HG03103 (cell line): ENCODE data around the gene BPHL.
"Not testable (repeated sequence)": the region's sequence is repeated elsewhere in the genome, so short reads cannot be mapped to it uniquely, and the experiment has no call there.

Experiments
- ATAC-seq: cut with Tn5 transposase; IDR thresholded peaks from one replicate; pipeline ENCODE4 v1.9.1; 2021; ENCODE audit warnings: low read depth; ENCODE audit not compliant: unreplicated experiment

The BPHL gene

DNA sequence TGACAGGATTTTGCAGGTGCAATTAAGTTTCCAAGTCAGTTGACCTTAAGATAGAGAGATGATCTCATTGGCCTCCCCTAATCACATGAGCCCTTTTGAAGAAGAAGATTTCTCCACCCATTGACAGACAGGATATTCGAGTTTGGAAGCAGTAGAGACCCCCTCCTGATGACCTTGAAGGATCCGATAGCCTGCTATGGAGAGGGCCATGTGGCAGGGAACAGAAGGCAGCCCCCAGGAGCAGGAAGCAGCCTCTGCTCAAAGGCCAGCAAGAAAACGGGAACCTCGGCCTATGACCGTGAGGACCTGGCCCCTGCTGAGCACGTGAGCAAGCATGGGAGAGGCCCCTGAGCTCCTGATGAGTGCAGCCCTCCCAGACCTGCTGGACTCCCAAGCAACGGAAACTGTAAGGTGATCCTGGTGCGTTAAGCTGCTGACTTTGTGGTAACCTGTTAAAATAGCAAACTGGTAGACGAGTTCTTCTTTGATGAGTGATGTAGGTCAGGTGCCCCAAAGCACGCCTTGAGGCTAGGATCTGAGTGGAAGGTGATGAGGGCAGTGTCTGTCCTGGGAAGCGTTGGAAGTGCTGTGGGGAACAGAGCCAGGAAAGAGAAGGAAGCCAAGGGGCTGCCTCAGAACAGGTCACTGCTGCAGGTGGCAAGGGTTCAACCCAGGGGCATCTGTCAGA, 57.3 kb downstream of the BPHL start:
- no peak for ATAC-seq

DNA sequence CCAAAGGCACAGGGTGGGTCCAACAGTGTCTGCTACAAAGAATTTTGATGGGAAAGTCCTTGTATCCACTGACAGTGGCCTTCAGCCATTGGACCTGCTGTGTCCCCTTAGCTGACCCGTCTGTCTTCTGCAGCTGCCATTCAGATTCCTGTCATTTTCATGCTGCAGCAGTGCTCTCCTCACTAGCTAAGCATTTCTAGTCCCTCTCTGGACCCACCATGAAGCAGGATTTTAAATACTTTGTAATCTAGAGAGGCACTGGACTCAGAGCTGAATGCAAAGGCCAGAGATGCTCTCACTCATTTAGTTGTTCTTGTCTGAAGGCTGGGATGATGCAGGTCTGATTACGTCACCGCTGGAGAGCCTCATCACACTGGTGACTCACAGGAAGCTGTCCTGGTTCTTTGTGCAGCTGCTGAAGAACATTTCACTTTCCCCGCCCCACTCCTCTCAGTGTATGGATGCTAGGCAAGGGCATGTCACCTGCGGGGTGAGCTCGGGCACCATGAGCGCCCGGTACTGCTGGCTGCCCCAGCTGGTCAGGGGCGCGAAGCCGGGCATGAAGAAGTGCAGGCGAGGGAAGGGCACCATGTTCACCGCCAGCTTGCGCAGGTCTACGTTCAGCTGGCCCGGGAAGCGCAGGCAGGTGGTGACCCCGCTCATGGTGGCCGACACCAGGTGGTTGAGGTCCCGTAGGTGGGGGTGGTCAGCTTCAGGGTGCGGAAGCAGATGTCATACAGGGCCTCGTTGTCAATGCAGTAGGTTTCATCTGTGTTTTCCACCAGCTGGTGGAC, 58.2 kb downstream of the BPHL start:
- ATAC-seq = no peak

DNA sequence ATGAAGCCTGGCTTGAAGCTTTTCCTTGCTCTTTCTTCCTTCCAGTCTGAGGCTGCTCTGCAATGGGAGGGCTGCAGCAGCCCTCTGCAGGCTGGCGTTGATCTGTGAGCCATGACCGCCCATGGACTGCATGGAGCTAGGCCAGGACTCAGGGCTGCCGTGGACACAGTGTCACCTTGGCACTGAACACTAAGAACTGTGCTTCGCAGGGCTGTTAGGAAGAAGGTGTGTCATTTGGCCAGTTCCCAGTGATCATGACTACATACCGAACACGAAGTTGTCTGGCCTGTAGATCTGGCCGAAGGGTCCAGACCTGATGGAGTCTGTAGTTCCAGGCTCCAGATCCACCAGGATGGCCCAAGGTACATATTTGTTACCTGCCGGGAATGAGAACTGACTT, 60.2 kb downstream of the BPHL start:
- not testable (repeated sequence) for ATAC-seq

- ATAC-seq = not testable (repeated sequence)
Observed at GRCh38 chr6:3179945-3180344, 61.4 kb downstream of the BPHL start.

DNA sequence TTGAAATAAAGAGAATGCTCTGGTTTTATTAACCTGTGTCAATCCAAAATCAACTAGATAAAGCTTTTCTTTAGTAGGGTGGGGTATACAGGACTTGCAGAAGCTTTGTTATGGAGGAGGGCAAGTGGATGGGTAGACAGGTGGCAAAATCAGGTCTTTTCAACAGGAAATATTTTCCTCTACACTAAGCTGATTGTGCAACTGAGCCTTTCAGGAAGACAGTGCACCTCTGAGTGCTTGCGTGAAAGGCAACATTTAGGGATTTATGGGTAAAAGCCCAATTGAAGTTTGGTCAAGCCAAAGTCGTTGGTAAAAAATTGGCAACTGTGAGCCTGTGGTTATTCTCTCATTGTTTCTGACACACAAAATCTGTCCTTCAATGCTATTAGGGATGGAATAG, 62.6 kb downstream of the BPHL start:
- no peak for ATAC-seq

DNA sequence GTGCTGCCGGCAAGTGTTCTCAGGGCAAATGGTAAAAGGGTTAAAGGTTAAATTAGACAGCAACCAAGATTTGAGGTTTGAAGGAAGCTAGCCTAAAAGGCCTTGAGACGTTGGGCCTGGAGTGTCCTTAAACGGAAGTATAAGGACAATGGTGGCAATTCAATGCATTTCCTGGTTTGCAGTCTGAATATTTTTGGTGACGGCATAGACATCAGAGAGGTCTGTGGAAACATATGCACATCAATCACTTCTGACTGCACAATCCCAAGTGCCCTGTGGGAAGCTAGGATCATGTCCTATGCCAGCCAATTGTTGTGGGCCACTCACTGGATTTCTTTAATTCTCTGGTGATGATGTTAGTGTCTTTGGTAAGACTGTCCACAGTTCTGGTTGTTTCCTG, 64.6 kb downstream of the BPHL start:
- ATAC-seq = no peak

DNA sequence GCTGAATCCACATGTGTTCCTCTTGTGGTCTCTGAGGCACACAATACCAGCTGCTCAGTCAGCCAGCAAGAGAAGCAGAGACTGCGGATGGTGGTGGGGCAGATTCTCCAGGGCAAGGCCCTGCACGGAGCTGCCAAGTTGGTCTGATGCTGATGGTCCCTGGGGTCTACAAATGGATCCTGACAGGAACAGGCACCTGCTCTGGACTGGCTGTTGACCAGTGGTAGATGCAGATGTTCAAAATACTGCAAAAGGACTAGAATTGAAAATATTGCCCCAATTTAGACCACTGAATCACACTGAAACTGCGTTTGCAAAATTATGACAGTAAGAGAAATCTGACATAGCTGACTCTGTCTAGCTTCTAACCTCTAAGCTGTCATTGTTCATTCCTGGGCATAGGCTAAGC, 68.5 kb downstream of the BPHL start:
- no peak for ATAC-seq

DNA sequence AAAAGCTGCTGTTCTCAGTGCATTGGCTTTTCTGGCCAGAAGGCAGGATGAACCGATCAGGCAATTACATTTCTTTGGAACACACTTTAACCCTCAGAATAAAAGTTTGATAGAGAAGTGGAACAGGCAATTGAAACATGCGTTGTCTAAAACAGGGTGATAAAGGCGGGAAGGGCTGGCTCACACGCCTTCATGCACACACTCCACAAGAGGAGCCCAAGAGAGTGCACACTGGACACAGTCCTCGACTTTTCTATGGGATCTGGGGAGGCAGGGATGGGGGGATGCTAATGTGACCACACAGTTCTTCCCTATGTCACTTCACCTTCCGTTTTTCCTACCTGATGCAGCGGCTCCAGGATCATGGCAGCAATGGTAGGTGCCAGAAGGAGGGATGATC, 69.8 kb downstream of the BPHL start:
- ATAC-seq = no peak

DNA sequence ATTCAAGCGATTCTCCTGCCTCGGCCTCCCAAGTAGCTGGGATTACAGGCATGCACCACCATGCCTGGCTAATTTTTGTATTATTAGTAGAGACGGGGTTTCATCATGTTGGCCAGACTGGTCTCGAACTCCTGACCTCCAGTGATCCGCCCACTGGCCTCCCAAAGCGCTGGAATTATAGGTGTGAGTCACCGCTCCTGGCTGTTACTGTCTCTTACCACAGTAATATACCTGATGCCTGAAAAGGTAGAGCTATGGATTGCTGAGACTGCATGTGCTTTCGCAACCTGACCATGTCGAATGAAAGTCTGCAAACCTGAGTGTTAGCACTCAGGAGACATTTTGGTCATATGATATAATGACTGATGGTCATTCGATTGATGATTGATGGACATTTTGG, 70.7 kb downstream of the BPHL start:
- not testable (repeated sequence) for ATAC-seq

DNA sequence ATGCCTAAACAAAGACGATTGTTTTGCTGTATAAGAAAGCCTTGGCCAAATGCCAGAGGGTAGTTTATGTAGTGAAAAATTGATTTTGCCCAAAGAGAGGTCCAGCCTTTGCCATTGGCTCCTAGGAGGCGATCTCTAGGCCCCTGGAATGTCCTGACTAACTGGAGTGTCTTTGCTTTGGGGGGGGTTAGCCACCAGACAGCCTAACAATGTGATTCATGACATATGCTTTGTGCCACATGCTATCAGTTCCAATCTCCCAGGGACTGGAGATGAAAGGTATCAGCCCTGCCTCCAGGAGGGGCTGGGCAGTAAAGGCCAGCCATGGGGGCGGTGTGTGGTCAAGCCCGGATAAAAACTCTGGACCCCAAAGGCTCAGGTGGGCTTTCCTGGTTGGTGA, 71.5 kb downstream of the BPHL start:
- no peak for ATAC-seq

DNA sequence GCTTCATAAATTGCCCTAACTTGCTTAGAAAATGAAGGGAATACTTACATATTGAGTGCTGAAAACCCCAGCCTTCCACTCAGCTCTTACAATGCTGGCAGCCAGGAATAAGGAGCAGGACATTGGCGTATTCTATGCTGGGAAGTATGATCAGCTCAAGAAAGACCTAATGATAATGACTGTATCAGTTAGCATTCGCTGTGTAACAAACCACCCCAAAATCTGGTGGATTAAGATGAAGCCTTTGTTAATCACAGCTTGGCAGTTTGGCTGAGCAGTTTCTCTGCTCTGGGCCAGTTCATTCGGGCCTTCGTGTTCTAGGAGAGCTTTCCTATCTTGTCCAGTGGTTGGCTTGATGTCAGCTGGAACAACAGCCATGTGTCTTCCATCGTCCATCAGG, 72.3 kb downstream of the BPHL start:
- no peak for ATAC-seq

DNA sequence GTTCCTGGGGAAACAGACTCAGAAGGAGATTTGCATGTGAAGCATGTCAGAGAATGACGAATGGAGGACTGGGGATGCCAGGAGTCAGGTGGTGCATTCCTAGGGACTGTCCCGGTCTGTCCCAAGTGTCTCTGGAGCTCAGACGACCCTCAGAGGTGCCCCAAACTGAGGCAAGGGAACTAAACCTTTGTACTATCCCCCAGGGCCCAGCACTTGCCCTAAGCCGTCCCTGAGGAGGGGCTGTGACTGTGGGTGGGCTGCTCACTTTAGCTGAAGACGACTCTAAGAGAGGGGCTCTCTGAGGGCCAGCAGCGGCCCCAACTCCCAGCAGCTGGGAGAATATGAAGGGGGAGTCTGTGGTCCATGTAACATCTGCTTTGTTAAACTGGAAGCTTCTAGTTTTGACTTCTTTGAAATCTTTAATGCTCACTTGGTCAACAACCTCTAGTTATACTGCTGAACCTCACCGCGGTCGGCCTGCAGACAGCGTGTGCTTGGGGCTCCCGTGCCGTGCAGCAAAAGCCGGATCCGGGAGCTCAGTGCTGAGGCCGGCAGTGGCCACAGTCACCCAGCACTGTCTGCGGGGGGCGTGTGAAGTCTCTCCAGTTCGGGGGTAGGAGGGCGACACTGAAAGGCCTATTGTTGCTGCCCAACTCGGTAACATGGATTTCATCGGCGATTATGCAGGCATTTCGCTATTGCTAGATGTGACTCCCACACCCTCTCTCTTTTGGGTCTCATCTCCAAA, 74.8 kb downstream of the BPHL start:
- ATAC-seq = no peak

DNA sequence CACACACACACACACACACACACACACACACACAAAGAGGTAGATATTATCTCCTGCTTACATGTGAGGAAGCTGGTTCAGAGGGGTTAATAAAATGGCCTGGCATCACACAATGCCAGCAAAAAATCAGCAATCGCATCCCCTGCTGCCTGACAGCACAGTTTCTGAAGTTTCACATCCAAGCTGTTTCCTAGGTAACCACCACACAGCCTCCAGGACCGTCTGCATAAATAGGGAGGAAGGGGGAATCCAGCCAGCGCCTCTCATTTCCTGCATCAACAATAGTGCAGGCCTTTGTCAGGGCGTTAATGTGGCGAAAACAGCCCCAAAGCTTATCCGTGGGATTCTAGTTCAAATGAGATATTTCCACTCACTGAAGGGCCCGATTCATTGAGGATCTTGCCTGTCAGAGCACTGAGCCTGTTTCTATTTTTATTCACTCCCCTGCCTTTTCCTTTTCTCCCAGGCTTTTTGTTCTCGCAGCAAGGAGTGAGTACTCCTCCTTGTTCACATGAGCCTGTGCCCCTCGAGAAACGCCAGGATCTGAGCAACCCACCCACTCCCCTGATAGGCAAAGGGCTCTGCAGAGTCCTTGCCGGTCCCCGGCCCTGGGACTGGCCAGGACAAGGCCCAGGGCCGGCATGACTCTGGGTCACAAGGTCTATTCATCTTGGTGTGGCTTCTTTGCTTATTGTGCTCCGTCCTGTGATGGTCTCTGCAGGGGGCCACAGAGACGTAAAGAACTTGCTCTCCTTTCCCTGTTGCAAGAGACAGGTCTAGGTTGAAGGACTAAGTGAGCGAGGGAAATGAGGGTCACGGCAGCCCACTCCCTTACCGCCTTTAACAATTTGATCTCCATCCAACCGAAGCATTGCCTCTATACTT, 76.3 kb downstream of the BPHL start:
- no peak for ATAC-seq

DNA sequence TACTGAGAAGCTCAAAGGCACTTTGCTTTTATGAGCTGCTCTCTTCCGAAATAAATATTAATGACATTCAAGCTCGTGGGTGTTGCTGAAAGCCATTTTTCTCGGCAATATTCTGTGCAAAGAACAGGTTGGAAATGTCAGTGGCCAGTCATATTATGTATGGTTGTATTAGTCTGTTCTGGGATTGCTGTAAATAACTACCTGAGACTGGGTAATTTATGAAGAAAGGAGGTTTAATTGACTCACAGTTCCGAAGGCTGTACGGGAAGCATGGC, 76.8 kb downstream of the BPHL start:
- ATAC-seq = no peak

DNA sequence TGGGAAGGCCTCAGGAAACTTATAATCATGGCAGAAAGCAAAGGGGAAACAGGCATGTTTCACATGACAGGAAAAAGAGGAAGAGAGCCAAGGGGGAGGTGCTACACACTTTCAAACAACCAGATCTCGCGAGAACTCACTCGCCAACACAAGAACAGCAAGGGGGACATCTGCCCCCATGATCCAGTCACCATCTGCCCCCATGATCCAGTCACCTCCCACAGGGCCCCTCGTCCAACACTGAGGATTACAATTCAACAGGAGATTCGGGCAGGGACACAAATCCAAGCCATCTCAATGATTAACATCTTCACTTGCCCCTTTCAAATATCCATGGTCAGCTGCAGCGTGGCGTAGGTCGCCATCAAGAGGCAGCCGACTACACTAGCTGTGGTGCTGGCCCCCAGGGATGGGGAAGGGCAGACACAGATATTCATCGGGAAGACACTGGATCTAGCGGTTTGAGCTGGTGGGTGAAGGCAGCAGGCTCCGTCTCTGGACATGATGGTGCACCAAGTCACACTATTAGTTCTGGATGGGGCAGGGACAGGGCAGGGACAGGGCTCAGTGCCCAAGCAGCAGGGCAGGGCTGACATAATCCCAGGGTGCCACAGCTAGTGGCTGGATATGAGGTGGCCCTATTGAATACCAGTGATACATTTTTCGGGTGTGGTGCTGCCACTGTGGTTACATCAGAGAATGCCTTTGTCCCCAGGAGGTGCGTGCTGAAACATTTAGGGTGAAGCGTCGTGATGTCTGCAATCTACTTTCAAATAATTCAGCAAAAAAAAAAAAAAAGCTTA, 77.4 kb downstream of the BPHL start:
- ATAC-seq = no peak

- no peak for ATAC-seq
Observed at GRCh38 chr6:3196770-3197169, 78.3 kb downstream of the BPHL start.

- ATAC-seq = not testable (repeated sequence)
Observed at GRCh38 chr6:3197734-3198133, 79.2 kb downstream of the BPHL start.

- no peak for ATAC-seq
Observed at GRCh38 chr6:3199382-3199781, 80.9 kb downstream of the BPHL start.

GRCh38 chr6:3200682-3201081, 82.2 kb downstream of the BPHL start:
- no peak for ATAC-seq

DNA sequence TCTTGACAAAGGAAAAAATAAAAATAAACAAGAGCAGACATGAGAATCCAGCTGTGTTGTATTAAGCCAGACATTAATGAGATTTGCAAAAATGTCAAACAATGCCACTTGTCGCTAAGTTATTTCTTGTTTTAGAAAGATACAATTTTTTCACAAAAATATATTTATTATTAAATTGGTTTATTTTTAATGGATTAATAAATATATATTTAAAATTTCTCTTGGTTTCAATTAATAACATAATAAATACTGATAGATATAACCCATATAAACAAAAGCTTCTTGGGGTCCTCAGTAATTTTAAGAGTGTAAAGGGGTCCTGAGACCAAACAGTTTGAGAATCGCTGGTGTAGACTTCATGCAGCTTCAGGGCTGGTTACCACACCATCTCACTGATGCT, 82.9 kb downstream of the BPHL start:
- ATAC-seq = no peak
